DOHH2 (cell line): ENCODE measurements around the gene RAD51B.

Experiments
- H3F3A ChIP-seq: fragments of 200-600 bp; sonication (generic), shearing (Covaris generic); 2 replicates; pipeline ENCODE4 v1.6.0; 2016; ENCODE audit warnings: antibody characterized with exemption, mild to moderate bottlenecking; ENCODE audit not compliant: control insufficient read depth, insufficient read depth
- H3K27ac ChIP-seq: fragments of 200-600 bp; sonication (generic); 2 replicates; pipeline ENCODE4 v1.5.1; 2014; ENCODE audit warnings: low read depth, mild to moderate bottlenecking, low read length, moderate library complexity
- H3K27me3 ChIP-seq: fragments of 200-600 bp; sonication (generic); 2 replicates; pipeline ENCODE4 v1.6.1; 2014; ENCODE audit warnings: mild to moderate bottlenecking, low read length, mixed read lengths; ENCODE audit not compliant: control insufficient read depth
- H3K36me3 ChIP-seq: fragments of 200-600 bp; sonication (generic); 2 replicates; pipeline ENCODE4 v1.6.1; 2014; ENCODE audit warnings: mild to moderate bottlenecking, low read length, moderate library complexity, mixed read lengths; ENCODE audit not compliant: control insufficient read depth
- H3K4me1 ChIP-seq: fragments of 200-600 bp; sonication (generic); 2 replicates; pipeline ENCODE4 v1.6.1; 2014; ENCODE audit warnings: mild to moderate bottlenecking, low read length, mixed read lengths; ENCODE audit not compliant: control insufficient read depth
- H3K4me2 ChIP-seq: fragments of 200-600 bp; sonication (generic); 2 replicates; pipeline ENCODE4 v1.6.0; 2014; ENCODE audit warnings: mild to moderate bottlenecking, low read length, moderate library complexity
- H3K4me3 ChIP-seq: fragments of 200-600 bp; sonication (generic); 2 replicates; pipeline ENCODE4 v1.5.1; 2014; ENCODE audit warnings: mild to moderate bottlenecking, low read length, mixed read lengths
- H3K79me2 ChIP-seq: fragments of 200-600 bp; sonication (generic); 2 replicates; pipeline ENCODE4 v1.6.1; 2014; ENCODE audit warnings: mild to moderate bottlenecking, low read length, mixed read lengths; ENCODE audit not compliant: control insufficient read depth
- H3K9me2 ChIP-seq: fragments of 200-600 bp; sonication (generic); replicated peaks from 2 replicates; pipeline ENCODE4 v1.6.1; 2014; ENCODE audit warnings: mild to moderate bottlenecking, low read length, mixed read lengths; ENCODE audit not compliant: control insufficient read depth
- H3K9me3 ChIP-seq: fragments of 200-600 bp; sonication (generic); 2 replicates; pipeline ENCODE4 v1.6.1; 2014; ENCODE audit warnings: antibody characterized with exemption, low read length, mixed read lengths; ENCODE audit not compliant: control insufficient read depth, insufficient read depth
- H4K20me1 ChIP-seq: fragments of 200-600 bp; sonication (generic); 2 replicates; pipeline ENCODE4 v1.6.0; 2014; ENCODE audit warnings: low read depth, mild to moderate bottlenecking, antibody characterized with exemption, low read length, moderate library complexity; ENCODE audit not compliant: control insufficient read depth, insufficient read depth
- CTCF ChIP-seq: fragments of 200-600 bp; sonication (generic); IDR thresholded peaks from one replicate; pipeline ENCODE4 v1.5.1; 2014; ENCODE audit warnings: antibody characterized with exemption, mild to moderate bottlenecking, low read depth, low read length; ENCODE audit not compliant: poor library complexity, severe bottlenecking
- EZH2phosphoT487 ChIP-seq: fragments of 200-600 bp; sonication (generic); IDR thresholded peaks from 2 replicates; pipeline ENCODE4 v1.6.1; 2017; ENCODE audit warnings: borderline replicate concordance, mild to moderate bottlenecking, antibody characterized with exemption, low read length, moderate library complexity, mixed read lengths

RAD51B gene

GRCh38 chr14:67887478-67887877 lies 67.9 kb downstream of the RAD51B start:
- Histone ChIP-seq H3F3A (no peaks in the 10 kb centered on the region), H3K9me2 (no peaks in the 10 kb centered on the region), H3K4me3 (no peak overlapping the region), H3K27me3 (no peaks in the 10 kb centered on the region), H3K4me1 (0 out of 2 replicates have a peak, but pooled peaks cover 5% of the 10 kb centered on the region), H3K27ac (no peak overlapping the region), H4K20me1 (no peaks in the 10 kb centered on the region; the same call in 1 of the 2 replicates), H3K4me2 (no peak overlapping the region), H3K9me3 (no peaks in the 10 kb centered on the region), H3K79me2 (no peaks in the 10 kb centered on the region), H3K36me3 (peaks cover 3% of the 10 kb centered on the region; the same call in 1 of the 2 replicates)
- TF ChIP-seq EZH2phosphoT487 (no peak), CTCF (no peak)

GRCh38 chr14:67889455-67889854 lies 69.9 kb downstream of the RAD51B start:
- Histone ChIP-seq H3K36me3 (peaks cover 3% of the 10 kb centered on the region; the same call in 1 of the 2 replicates), H3K9me2 (no peaks in the 10 kb centered on the region), H3K27me3 (no peaks in the 10 kb centered on the region), H3K4me2 (no peak overlapping the region), H3K4me3 (no peak overlapping the region), H3K27ac (no peak overlapping the region), H3K9me3 (no peaks in the 10 kb centered on the region), H4K20me1 (no peaks in the 10 kb centered on the region; the same call in 1 of the 2 replicates), H3F3A (no peaks in the 10 kb centered on the region), H3K4me1 (0 out of 2 replicates have a peak, but pooled peaks cover 4% of the 10 kb centered on the region), H3K79me2 (no peaks in the 10 kb centered on the region)
- no peak for TF ChIP-seq CTCF
- TF ChIP-seq EZH2phosphoT487 = no peak

- Histone ChIP-seq H3K36me3 (0 out of 2 replicates have a peak, but pooled peaks cover 1% of the 10 kb centered on the region), H3K4me2 (no peak overlapping the region), H3K4me3 (no peak overlapping the region), H3K9me3 (no peaks in the 10 kb centered on the region), H3K79me2 (no peaks in the 10 kb centered on the region), H3K4me1 (no peaks in the 10 kb centered on the region), H3K27me3 (no peaks in the 10 kb centered on the region), H3K27ac (no peak overlapping the region), H4K20me1 (no peaks in the 10 kb centered on the region), H3F3A (no peaks in the 10 kb centered on the region), H3K9me2 (no peaks in the 10 kb centered on the region)
- TF ChIP-seq EZH2phosphoT487 = no peak
- no peak for TF ChIP-seq CTCF
These were observed 73.0 kb downstream of the RAD51B start for GRCh38 chr14:67892466-67893100.
